GM19468 (cell line): ENCODE measurements around the gene MIEN1.
"Not testable (repeated sequence)": the region's sequence is repeated elsewhere in the genome, so short reads cannot be mapped to it uniquely, and the experiment has no call there.

ENCODE experiments used
- ATAC-seq: cut with Tn5 transposase; IDR thresholded peaks from one replicate; pipeline ENCODE4 v1.9.1; 2021; ENCODE audit warnings: mild to moderate bottlenecking, moderate library complexity, moderate number of reproducible peaks; ENCODE audit not compliant: unreplicated experiment; ENCODE audit errors: extremely low read depth

Gene MIEN1

GRCh38 chr17:39701784-39702422, 28.4 kb downstream of the MIEN1 start:
- no peak for ATAC-seq

GRCh38 chr17:39701012-39701783, 29.1 kb downstream of the MIEN1 start:
- no peak for ATAC-seq

GRCh38 chr17:39700148-39700987, 30.0 kb downstream of the MIEN1 start:
- ATAC-seq: no peak

- ATAC-seq: no peak
These were observed 30.5 kb downstream of the MIEN1 start, which contains the start of gene ERBB2 for GRCh38 chr17:39699818-39700147. Gene ERBB2, plus strand, starts transcription at chr17:39700064. Its CDS starts 175 bp downstream, at chr17:39700239.

GRCh38 chr17:39699157-39699817, 31.0 kb downstream of the MIEN1 start:
- ATAC-seq: not testable (repeated sequence)

GRCh38 chr17:39697961-39698360, 32.4 kb downstream of the MIEN1 start:
- ATAC-seq: no peak

- ATAC-seq: no peak
These were observed 33.6 kb downstream of the MIEN1 start for GRCh38 chr17:39696731-39697130.

- no peak for ATAC-seq
These were observed 35.2 kb downstream of the MIEN1 start for GRCh38 chr17:39695089-39695474.

- no peak for ATAC-seq
These were observed 35.7 kb downstream of the MIEN1 start for GRCh38 chr17:39694593-39694992.

GRCh38 chr17:39688945-39689344, 41.4 kb downstream of the MIEN1 start:
- ATAC-seq: no peak

GRCh38 chr17:39688475-39688835, 41.9 kb downstream of the MIEN1 start:
- no peak for ATAC-seq

GRCh38 chr17:39687546-39688474, 42.5 kb downstream of the MIEN1 start, which contains the start of gene PGAP3:
Gene PGAP3, minus strand, starts transcription at chr17:39688057. Its CDS starts 43 bp downstream, at chr17:39688014.
- ATAC-seq: peak; percentile 65

- no peak for ATAC-seq
These were observed 43.2 kb downstream of the MIEN1 start for GRCh38 chr17:39687101-39687545.

GRCh38 chr17:39684369-39685192, 45.8 kb downstream of the MIEN1 start:
- no peak for ATAC-seq

GRCh38 chr17:39683295-39683939, 46.9 kb downstream of the MIEN1 start:
- ATAC-seq: no peak

GRCh38 chr17:39679521-39680192, 50.7 kb downstream of the MIEN1 start:
- ATAC-seq: no peak
